ENCODE results near the gene CREBZF. TPM values are rescaled to one million over a fixed set of nuclear protein-coding genes. Genes with fewer than 3 reads are reported as not detected.
A peak's percentile ranks its signal among the peaks of the same experiment; 100 is the strongest.
"Not testable (repeated sequence)": the region's sequence is repeated elsewhere in the genome, so short reads cannot be mapped to it uniquely, and the experiment has no call there.

CREBZF gene
- total and polyA plus RNA-seq, 8 donors = 30.2 to 137 (median 119) TPM

- Histone ChIP-seq H3K4me1 (peaks cover 18 to 59% of the 10 kb centered on the region in 2 donors), H3K4me3 (peak overlapping the region; percentile 16 to 92), H3K36me3 (peaks cover 0 to 31% of the 10 kb centered on the region in 2 donors), H3K27ac (no peak overlapping the region), H3K9me3 (no peaks in the 10 kb centered on the region), H3K27me3 (no peaks in the 10 kb centered on the region)
- DNase-seq (no peak), ATAC-seq (no peak)
- intact Hi-C loops (cut with DNase I) = no loop called here
- no peak for TF ChIP-seq CTCF (IDR thresholded peaks at IDR 0.05)
Measured at GRCh38 chr11:85661972-85662664, 2.8 kb downstream of the CREBZF start.

GRCh38 chr11:85658180-85658579, 6.7 kb downstream of the CREBZF start:
- Histone ChIP-seq H3K36me3 (peaks cover 0 to 65% of the 10 kb centered on the region in 2 donors), H3K4me3 (no peak overlapping the region), H3K4me1 (peaks cover 18 to 56% of the 10 kb centered on the region in 2 donors), H3K27me3 (no peaks in the 10 kb centered on the region), H3K9me3 (no peaks in the 10 kb centered on the region), H3K27ac (no peak overlapping the region)
- no peak for DNase-seq
- TF ChIP-seq CTCF (IDR thresholded peaks at IDR 0.05) = no peak
- intact Hi-C loops (cut with DNase I) = no loop called here
- ATAC-seq = no peak

GRCh38 chr11:85656777-85657176, 8.2 kb downstream of the CREBZF start:
- intact Hi-C loops (cut with DNase I) = no loop called here

GRCh38 chr11:85654343-85654742, 10.6 kb downstream of the CREBZF start:
- H3K4me3 ChIP-seq; H3K27ac ChIP-seq; H3K27me3 ChIP-seq; DNase-seq; ATAC-seq; intact Hi-C loops (cut with DNase I); H3K9me3 ChIP-seq: not testable (repeated sequence)
- peaks cover 0 to 18% of the 10 kb centered on the region in 2 donors for H3K4me1 ChIP-seq
- H3K36me3 ChIP-seq = peaks cover 0 to 58% of the 10 kb centered on the region in 2 donors

More at GRCh38 chr11:85656777-85657176, 8.2 kb downstream of the CREBZF start:
- ATAC-seq (no peak), DNase-seq (no peak)
- Histone ChIP-seq H3K27ac (no peak overlapping the region), H3K9me3 (no peaks in the 10 kb centered on the region), H3K4me1 (peaks cover 6 to 42% of the 10 kb centered on the region in 2 donors), H3K27me3 (no peaks in the 10 kb centered on the region), H3K36me3 (peaks cover 0 to 67% of the 10 kb centered on the region in 2 donors), H3K4me3 (no peak overlapping the region)
- no peak for TF ChIP-seq CTCF (IDR thresholded peaks at IDR 0.05)

- Histone ChIP-seq H3K27ac (no peak overlapping the region), H3K27me3 (no peaks in the 10 kb centered on the region), H3K36me3 (peaks cover 0 to 47% of the 10 kb centered on the region in 2 donors), H3K9me3 (no peaks in the 10 kb centered on the region), H3K4me3 (no peak overlapping the region), H3K4me1 (peaks cover 0 to 16% of the 10 kb centered on the region in 2 donors)
- intact Hi-C loops (cut with DNase I) = no loop called here
- no peak for TF ChIP-seq CTCF (IDR thresholded peaks at IDR 0.05)
- ATAC-seq (no peak), DNase-seq (no peak)
Measured at GRCh38 chr11:85652786-85653447, 12.0 kb downstream of the CREBZF start.
